Breast epithelium (tissue), 3 donors: ENCODE results near the gene IL18RAP.

Experiments
- CTCF ChIP-seq, 3 donors: fragments of 450-650 bp; IDR thresholded peaks; one replicate each; pipeline ENCODE4 v1.5.1; 2016 to 2017; ENCODE audit warnings: antibody characterized with exemption in 3 of 3, mild to moderate bottlenecking in 3 of 3, moderate library complexity in 3 of 3
- POLR2A ChIP-seq: fragments of 450-650 bp; IDR thresholded peaks from one replicate; pipeline ENCODE4 v1.6.1; 2016; ENCODE audit warnings: antibody characterized with exemption, mild to moderate bottlenecking, moderate library complexity
- POLR2AphosphoS5 ChIP-seq, 3 donors: sonication (generic); formaldehyde crosslinking; IDR thresholded peaks; one replicate each; pipeline ENCODE4 v1.6.1; 2017; ENCODE audit warnings: antibody characterized with exemption in 3 of 3

GRCh38 chr2:102385522-102385921, 37.4 kb upstream of the IL18RAP start:
- TF ChIP-seq POLR2A (no peak), CTCF (IDR thresholded peaks at IDR 0.05) (no peak), POLR2AphosphoS5 (IDR thresholded peaks at IDR 0.05) (no peak)
